ENCODE data around the gene DAZAP2. TPM values are rescaled to one million over a fixed set of nuclear protein-coding genes. Genes with fewer than 3 reads are reported as not detected.

DAZAP2 gene
- 103 and 117 TPM in 2 replicates for polyA plus RNA-seq

GRCh38 chr12:51238510-51239334, at the start of gene DAZAP2:
TSS of gene DAZAP2 (plus strand) at chr12:51238826. CDS start at chr12:51238908, 82 bp downstream.

GRCh38 chr12:51217968-51218606, 20.5 kb upstream of the DAZAP2 start, which contains the start of gene POU6F1:
TSS of gene POU6F1 (minus strand) at chr12:51218062. CDS start at chr12:51206836, 11,226 bp downstream.

GRCh38 chr12:51270067-51270950, 31.7 kb downstream of the DAZAP2 start, which contains the start of gene SMAGP:
TSS of gene SMAGP (minus strand) at chr12:51270415. CDS start at chr12:51269278, 1,137 bp downstream.

Other genes starting within 250 kb of the DAZAP2 start
- 38.0 and 52.9 TPM in 2 replicates for gene SLC11A2, start 212.4 kb upstream of the DAZAP2 start, polyA plus RNA-seq
- gene LETMD1, start 190.5 kb upstream of the DAZAP2 start, polyA plus RNA-seq = 36.8 and 37.9 TPM in 2 replicates
- 37.9 and 39.7 TPM in 2 replicates for gene CSRNP2, start 155.2 kb upstream of the DAZAP2 start, polyA plus RNA-seq
- gene TFCP2, start 65.7 kb upstream of the DAZAP2 start, polyA plus RNA-seq = 15.4 and 19.0 TPM in 2 replicates
- gene POU6F1, start 20.8 kb upstream of the DAZAP2 start, polyA plus RNA-seq = 1.5 and 4.9 TPM in 2 replicates
- gene SMAGP, start 31.6 kb downstream of the DAZAP2 start, polyA plus RNA-seq = 1.5 TPM in 1 of 2 replicates, not detected in the other
- not detected in 2 replicates for gene BIN2, start 85.3 kb downstream of the DAZAP2 start, polyA plus RNA-seq
- gene CELA1, start 107.9 kb downstream of the DAZAP2 start, polyA plus RNA-seq = 0.52 TPM in 1 of 2 replicates, not detected in the other
- not detected in 2 replicates for gene GALNT6, start 152.6 kb downstream of the DAZAP2 start, polyA plus RNA-seq
- gene SLC4A8, start 186.0 kb downstream of the DAZAP2 start, polyA plus RNA-seq = 41.2 and 41.7 TPM in 2 replicates